PC-3 (cell line): Measurements from ENCODE around the gene SAMD9L. TPM values are rescaled to one million over a fixed set of nuclear protein-coding genes. Genes with fewer than 3 reads are reported as not detected.

Source experiments
- total RNA-seq: library from RNA; depleted of rRNA; stranded (reverse); fragments of >200 nt; gene quantifications from 2 replicates; pipeline ENCODE4 v1.2.3, GENCODE V29; 2014; rRNA removed

Gene SAMD9L
- total RNA-seq, 1 experiment from 2014 or later = 2.8 TPM

Other genes with a start within 250 kb of the SAMD9L start
- 3.0 and 3.3 TPM in 2 replicates for gene SAMD9, start 30.4 kb downstream of the SAMD9L start, total RNA-seq
- gene HEPACAM2, start 78.1 kb upstream of the SAMD9L start, total RNA-seq = not detected in 2 replicates
- gene VPS50, start 84.0 kb upstream of the SAMD9L start, total RNA-seq = 10.5 and 16.7 TPM in 2 replicates